HT-29 (cell line): ENCODE results near the gene NIP7. TPM values are rescaled to one million over a fixed set of nuclear protein-coding genes. Genes with fewer than 3 reads are reported as not detected.
"Not testable (repeated sequence)": the region's sequence is repeated elsewhere in the genome, so short reads cannot be mapped to it uniquely, and the experiment has no call there.

ENCODE experiments used
- DNase-seq: peaks from one replicate; pipeline ENCODE4 v3.0.0-alpha.2; 2015; ENCODE audit warnings: low spot score
- total RNA-seq: library from RNA; depleted of rRNA; stranded (reverse); fragments of >200 nt; shearing (Covaris generic); gene quantifications from 2 replicates; pipeline ENCODE4 v1.2.3, GENCODE V29; 2014

The NIP7 gene
- total RNA-seq, 1 experiment from 2014 or later, result 20.1 TPM

DNA sequence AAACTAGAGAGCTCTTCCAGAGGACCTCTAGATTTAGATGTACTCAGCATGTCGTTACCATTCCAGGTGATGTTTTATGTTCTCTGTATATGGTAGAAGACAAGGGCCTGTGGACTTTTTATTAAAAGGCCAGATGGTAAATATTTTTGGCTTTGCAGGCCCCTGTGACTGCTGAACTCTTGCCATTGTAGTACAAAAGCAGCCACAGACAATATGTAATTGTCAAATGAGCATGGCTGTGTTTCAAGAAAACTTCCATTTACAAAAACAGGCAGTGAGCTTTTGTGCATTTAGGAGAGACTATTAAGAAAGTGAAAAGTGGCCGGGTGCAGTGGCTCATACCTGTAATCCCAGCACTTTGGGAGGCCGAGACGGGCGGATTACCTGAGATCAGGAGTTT lies 4.6 kb downstream of the NIP7 start:
- DNase-seq, result no peak

DNA sequence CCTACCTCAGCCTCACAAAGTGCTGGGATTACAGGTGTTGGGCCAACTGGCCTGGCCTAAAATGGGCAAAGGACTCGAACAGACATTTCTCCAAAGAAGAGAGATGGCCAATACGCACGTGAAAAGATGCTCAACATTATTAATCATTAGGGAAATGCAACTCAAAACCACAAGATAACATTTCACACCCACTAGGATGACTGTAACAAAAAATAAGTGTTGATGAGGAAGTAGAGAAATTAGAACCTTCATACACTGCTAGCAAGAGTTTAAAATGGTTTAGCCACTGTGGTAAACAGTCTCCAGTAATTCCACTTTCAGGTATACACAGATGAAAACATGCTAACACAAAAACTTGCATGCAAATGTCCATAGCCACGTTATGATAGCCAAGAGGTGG lies 6.4 kb downstream of the NIP7 start:
- no peak for DNase-seq

DNA sequence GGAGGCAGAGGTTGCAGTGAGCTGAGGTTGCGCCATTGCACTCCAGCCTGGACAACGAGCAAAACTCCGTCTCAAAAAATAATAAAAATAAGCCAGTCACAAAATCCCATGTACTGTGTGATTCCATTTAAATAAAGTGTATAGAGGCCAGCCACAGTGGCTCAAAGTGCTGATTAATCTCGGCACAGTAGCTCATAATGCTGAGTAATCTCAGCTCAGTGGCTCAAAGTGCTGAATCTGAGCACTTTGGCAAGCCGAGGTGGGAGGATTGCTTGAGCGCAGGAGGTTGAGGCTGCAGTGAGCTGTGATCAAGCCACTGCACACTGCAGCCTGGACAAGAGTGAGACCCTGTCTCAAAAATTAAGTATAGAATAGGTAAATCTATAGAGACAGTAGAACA lies 7.1 kb downstream of the NIP7 start:
- DNase-seq, result no peak

DNA sequence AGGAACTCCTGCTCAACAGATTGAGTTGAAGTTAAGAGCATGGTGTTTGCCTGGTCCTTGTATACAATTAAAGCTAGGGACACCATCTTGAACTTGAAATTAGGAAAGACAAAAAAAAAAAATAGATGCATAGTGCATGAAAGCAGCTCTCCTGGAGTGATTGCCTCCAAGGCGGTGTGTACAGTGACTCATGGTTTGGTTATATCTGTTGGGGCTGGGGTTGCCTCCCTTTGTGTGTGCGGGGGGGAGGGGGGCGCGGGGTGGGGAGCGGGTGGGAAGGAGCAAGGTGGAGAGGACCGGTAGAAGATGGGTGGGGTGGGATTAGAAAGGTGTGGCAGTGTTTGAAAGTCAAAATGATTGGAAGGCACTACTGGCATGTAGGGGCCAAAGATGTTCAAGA lies 8.7 kb downstream of the NIP7 start:
- no peak for DNase-seq

DNA sequence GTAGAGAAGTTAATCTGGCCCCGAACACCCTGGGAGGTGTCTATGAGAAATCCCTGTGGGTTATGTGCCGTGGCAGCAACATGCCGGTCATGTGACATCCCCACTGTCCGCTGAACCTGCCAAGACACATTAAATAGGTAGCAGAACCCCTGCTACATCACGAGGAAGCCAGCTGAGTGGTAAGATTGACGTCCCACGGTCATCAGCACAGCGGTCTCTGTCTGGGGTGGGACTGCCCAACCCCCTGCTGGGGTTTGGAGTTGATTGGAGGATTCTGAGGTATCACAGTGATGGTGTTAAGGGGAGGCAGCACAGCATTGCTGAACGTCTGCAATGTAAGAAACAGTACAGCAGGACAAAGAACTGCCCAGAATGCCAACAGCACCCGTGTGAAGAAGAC lies 10.0 kb downstream of the NIP7 start:
- DNase-seq, result no peak

DNA sequence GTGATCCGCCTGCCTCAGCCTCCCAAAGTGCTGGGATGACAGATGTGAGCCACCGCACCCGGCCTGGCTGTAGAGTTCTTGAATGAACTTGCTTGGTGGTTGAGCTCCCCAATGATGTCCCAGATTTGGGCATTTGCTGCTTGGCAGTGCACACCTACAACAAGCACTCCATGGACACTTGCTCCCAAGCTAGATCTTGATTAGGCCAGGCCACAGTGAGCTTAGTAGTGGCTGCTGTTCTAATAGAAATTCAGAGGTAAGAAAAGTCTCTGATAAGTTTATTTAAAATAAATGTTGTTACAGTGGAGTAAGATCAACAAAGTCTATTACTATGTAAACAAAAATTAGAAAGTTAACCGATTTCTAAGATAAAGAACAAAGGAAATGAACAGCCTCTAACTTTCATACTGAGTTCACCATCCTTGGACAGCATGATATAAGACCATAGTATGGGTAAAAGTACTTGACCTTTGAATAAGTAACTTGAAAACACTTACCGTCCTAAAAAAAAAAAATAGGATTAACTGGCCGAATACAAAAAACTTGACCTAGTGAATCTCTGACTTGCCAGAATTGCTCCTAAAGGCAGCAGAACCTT lies 11.1 kb downstream of the NIP7 start:
- no peak for DNase-seq

DNA sequence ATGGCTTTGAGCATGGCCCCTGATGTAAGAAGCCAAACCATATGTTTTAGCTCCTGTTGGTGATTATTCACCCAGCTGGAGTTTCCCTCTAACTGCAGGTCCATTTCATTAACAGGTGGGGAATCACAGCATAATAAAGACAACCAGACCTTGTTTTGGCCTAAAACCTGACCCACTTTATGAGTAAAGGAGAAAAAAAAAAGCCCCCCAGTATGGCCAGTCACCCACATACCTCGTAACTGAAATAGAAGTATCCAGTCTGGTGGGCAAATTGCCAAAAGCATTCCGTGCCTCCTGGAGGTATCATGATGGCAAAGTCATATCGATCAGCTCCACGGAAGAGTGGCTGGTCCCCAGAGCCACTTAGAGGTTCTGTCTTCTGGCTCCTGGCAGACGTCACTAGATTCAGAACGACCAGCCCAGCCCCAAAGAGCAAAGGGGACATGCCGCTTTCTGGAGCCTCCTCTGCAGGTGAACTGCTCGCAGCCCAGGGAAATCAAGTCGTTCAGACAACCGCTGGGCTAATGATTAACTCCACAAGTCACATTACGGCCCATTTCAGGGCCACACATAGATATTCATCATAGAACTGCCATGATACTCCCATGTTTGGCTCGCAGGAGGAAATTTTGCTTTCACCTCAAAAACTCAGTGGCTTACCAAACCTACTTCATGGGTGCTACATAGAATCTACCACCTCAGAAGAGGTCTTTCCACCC lies 11.9 kb downstream of the NIP7 start, which contains the start of gene TMED6:
Gene TMED6 (minus strand): TSS at position 478 of the 719 bp plus-strand sequence. CDS start 33 bp downstream, at position 445.
- peak; percentile 69 for DNase-seq

DNA sequence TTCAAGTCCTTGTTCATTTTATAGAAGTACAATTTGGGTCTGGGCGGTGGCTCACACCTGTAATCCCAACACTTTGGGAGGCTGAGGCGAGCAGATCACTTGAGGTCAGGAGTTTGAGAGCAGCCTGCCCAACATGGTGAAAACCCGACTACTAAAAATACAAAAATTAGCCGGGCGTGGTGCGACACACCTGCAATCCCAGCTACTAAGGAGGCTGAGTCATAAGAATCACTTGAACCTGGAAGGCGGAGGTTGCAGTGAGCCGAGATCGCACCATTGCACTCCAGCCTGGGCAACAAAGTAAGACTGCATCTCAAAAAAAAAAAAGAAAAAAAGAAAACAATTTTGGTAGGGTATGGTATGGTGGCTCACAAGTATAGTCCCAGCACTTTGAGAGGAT lies 20.5 kb downstream of the NIP7 start:
- DNase-seq, result not testable (repeated sequence)

DNA sequence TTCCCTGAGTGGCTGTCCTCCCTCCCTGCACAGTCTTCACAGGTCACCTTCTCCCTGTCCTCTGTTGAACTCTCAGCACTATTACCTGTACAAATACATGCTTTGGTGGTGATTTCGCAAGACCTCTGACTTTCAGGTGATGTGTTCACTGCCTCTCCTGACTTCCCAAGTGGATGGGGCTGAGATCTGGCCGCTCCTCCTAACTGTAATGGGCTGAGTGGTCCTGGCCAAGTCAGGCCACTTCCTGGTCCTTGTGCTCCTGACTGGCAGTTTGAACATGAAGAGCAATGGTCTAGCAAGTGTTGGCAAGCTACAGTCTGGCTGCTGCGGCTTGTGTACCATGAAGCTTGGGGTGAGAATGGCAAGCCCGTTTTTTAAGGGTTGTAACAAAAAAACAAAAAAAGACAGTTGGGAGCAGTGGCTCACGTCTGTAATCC lies 23.7 kb downstream of the NIP7 start:
- DNase-seq, result no peak

DNA sequence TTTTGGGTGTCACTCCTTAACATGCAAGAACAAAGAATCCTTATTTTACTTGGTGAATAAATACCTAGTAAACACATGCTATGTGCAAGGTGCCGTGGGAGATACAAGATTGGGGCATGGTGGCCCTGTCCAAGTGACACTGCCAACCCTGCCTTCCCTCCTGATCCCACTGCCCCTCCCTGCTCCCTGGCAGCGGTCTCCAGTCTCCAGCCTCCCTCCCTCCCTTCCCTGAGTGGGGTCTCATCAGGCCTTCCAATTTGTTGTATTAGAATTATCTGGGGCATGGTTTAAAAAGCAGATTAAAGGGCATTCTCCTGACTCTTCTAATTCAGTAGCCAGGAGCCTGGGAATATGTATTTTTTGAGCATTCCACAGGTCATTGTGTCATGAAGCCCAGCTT lies 24.5 kb downstream of the NIP7 start:
- no peak for DNase-seq

DNA sequence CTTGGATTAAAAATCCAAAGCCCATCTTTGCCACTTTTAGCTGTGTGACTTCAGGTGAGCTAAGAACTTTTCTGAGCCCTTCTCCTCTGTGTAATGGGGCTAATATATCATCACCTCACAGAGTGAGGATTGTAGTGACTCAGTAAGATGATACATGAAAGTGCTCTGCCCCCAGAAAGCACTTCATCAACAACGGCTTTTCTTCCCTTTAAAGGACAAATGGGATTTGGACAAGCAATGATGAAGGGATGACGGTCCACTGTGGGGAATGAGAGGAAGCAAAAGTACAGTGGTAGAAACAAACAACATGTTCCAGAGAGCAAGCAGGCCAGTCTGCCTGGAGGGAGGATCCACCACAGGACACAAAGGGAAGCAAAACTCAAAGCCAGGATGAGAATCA lies 26.3 kb downstream of the NIP7 start:
- DNase-seq, result no peak

DNA sequence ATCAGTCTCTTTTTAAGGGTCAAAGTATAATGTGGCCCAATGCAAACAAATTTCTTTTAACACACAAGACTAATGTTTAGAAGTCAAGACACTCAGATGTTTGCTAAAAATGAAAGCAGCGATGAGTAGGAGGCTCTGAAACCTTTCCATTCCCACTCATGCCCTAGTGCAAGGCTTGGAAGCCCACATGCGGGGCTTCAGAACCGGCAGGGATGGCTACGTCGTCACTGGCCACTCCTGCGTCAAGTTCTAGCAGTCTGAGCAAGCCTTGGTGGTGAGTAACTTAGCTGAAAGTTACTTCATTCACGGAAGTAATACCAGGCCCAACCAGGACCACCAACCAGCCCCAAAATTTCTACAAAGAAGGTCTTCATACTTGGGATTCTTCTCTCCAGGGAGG lies 26.9 kb downstream of the NIP7 start:
- DNase-seq, result no peak

DNA sequence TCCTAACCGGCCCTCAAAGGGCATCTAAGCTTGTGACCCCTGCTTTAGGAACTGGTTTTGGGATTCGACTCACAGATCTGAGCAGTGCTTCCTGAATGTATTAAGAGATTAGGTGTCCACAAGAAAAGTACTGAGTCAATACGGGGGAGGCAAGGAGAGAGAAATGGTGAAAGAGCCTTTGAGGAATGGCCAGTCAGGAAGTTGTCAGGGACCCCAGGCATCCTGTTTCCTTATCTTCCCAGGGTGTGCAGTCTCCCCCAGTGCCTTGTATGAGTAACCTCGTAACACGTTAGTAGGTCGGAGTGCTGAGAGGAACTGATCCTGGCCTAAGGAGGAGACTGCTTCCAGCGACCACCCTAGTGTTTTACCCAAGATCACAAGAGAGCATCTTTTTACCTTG lies 28.4 kb downstream of the NIP7 start:
- no peak for DNase-seq

DNA sequence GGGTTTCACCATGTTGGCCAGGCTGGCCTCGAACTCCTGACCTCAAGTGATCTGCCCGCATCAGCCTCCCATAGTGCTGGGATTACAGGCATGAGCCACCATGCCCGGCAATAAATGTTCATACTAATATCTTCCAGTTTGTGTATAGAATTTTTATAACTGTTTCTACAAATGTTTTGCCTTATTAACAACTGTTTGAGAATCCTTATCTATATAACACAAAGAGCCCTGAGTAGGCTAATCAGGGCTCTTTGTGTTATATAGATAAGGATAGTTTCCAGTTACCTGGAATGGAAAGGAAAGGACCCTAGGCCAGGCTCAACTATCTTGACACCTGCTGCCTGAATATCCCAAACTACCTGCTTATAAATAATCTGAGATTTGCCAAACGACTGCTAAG lies 29.3 kb downstream of the NIP7 start:
- DNase-seq, result no peak

DNA sequence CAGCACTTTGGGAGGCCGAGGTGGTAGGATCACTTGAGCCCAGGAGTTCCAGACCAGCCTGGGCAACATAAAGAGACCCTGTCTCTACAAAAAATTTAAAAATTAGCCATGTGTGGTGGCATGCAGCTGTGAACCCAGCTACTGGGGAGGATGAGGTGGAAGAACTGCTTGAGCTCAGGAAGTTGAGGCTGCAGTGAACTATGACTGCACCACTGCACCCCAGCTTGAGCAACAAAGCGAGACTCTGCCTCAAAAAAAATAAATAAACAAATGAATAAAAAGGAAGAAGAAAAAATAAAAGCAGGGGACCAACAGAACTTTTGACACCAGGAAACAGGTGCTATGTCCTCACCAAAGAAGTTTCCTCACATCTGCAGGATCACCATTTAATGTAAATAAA lies 32.0 kb downstream of the NIP7 start:
- no peak for DNase-seq

DNA sequence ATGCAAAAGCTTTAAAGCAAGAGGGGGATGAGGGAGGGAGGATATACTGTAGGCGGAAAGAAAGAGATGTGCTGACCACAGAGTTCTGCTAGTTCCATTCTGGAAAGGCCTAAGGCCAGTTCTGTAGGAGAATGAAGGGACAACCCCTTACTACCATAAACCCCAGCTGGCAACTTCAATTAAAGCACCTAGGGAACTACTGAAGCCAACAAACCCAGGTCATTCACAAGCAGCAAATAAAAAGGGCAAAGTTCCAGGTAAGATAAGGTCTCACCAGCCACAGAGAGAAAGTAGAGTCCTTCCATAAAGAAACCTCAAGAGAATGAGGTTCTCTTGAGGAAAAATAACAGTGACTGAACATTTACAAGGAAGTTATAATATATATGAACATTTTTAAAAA lies 33.4 kb downstream of the NIP7 start:
- no peak for DNase-seq

DNA sequence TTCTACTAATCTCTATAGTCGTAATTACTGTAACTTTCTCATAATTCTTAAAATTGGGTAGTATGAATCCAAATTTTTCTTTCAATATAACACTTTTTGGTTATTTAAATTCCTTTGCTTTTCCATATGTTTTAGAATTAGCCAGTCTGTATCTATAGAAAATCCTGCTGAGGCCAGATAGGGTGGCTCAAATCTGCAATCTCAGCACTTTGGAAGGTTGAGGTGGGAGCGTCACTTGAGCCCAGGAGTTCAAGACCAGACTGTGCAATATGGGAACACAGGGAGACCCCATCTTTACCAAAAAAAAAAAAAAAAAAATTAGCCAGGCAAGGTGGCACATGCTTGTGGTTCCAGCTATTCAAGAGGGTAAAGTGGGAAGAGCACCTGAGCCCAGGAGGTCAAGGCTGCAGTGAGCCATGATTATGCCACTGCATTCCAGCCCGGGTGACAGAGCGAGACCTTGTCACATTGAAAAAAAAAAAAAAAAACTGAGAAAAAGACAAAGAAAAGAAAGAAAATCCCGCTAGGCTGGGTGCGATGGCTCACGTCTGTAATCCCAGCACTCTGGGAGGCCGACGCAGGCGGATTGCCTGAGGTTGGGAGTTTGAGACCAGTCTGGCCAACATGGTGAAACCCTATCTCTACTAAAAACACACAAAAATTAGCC lies 37.0 kb downstream of the NIP7 start:
- DNase-seq, result no peak

DNA sequence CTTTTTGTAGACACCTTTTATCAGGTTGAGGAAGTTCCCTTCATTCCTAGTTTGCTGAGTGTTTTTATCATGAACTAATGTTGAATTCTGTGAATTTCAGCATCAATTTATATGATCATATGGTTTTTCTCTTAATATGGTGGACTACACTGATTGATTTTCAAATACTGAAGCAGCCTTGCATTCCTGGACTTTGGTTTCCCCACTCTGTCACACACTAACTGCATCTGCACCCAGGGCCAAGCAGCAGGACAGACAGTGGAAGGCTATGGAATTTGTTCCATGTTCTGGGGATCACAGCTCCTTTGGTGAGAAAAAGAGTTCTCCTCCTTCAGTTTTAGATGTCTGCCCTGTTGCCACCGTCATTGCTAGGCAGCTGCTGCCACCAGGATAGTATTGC lies 38.5 kb downstream of the NIP7 start:
- no peak for DNase-seq

DNA sequence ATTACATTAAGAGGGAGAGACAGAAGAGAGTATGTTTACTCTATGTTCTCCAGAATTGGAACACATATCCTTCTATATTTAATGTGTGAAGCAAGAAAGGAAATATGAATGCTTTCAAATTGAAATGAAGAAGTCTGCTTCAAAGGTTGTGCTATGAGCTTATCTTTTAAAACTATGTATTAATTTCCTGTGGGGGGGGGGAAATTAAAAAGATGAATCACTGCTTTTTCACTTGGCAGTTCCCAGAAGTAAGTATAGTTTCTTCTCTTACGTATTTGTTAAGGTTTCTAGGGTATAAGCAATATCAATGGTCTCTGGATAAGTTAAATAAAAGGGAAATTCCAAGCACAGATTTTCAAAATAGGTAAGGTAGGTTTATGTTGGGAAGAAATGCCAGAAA lies 39.2 kb downstream of the NIP7 start:
- no peak for DNase-seq

DNA sequence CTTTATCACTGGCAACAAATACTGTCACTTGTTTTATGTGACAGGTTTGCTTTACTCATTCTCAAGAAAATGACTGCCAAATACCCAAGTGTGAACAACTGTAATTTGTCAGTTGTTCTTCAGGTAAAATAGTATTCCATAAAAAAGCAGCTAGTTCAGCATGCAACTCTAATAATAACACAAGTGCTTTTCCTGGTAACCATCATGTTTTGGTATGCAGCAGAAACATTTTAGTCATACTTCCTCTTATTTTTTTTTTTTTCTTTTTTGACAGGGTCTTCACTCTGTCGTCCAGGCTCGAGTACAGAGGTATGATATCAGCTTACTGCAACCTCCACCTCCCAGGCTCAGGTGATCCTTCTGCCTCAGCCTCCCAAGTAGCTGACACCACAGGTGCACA lies 41.7 kb downstream of the NIP7 start:
- no peak for DNase-seq

DNA sequence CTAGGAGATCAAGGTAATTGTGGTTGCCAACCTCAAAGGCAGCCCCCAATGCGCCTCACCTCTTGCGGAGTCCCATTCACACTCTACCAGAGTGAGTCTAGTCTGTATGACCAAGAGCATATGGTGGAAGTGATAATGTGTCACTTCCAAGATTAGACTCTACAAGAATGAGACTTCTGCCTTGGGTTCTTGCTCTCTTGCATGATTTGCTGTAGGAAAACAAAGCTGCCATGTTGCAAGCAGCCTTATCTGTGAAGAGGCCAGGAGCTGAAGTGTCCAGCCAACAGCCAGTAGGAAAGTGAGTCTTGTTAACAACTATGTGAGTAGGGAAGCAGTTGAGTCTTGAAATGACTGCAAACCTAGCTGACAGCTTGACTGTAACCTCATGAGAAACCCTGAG lies 42.8 kb downstream of the NIP7 start:
- DNase-seq, result no peak

DNA sequence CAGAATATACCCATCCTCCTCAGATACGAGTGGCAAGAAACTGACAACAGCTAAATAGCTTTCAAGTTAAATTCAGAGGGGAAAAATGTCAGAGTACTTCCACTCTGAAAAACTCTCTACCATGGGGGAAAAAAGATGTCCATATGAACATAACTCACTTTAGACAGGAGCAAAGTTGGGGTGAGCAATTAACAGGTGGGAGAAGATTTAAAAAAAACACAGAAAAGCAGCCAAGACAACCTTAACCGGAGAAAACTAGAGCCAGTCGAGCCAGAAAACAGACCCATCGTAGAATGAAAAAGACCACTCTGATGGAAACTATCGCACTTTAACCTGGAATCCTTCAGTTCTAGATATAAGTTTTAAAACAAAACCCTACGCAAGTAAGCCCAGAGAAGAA lies 45.4 kb downstream of the NIP7 start:
- no peak for DNase-seq

DNA sequence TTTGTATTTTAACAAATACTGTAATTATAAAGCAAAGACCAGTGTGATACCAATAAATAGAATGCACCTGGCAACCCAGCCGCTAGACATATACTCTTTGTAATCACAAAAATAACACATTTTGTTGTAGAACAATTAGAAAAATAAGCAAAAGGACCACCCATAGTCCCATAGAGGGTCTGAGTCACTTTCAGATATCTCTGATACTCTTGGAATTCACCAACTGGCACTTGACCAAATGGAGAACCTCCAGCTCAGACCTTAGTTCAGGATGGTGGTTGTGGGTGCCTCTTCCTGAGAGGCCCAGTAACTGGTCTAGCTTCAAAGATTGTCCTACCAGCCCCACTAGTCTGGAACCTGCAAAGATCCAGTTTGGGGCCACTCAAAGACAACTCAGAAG lies 47.0 kb downstream of the NIP7 start:
- no peak for DNase-seq
